Esophagus mucosa (tissue), 1 donor: ENCODE data around the gene TAAR2. TPM values are rescaled to one million over a fixed set of nuclear protein-coding genes. Genes with fewer than 3 reads are reported as not detected.
A peak's percentile ranks its signal among the peaks of the same experiment; 100 is the strongest.
"Not testable (repeated sequence)": the region's sequence is repeated elsewhere in the genome, so short reads cannot be mapped to it uniquely, and the experiment has no call there.

Experiments
- ATAC-seq: fragments of 200-7000 bp; cut with Tn5 transposase; one replicate; pipeline ENCODE4 v1.9.1; 2020
- total RNA-seq: library from RNA; stranded (reverse); gene quantifications from one replicate; pipeline ENCODE4 v1.2.4, GENCODE V29; 2023
- donor health status: DM: yes; HTN: yes; CAD: no.

Gene TAAR2
- total RNA-seq, 1 donor from 2014 or later = not detected

- no peak for ATAC-seq
Measured at GRCh38 chr6:132612449-132613108, 11.5 kb downstream of the TAAR2 start.

GRCh38 chr6:132611616-132612015 lies 12.5 kb downstream of the TAAR2 start:
- no peak for ATAC-seq

- no peak for ATAC-seq
Measured at GRCh38 chr6:132607544-132608233, 16.4 kb downstream of the TAAR2 start.

DNA sequence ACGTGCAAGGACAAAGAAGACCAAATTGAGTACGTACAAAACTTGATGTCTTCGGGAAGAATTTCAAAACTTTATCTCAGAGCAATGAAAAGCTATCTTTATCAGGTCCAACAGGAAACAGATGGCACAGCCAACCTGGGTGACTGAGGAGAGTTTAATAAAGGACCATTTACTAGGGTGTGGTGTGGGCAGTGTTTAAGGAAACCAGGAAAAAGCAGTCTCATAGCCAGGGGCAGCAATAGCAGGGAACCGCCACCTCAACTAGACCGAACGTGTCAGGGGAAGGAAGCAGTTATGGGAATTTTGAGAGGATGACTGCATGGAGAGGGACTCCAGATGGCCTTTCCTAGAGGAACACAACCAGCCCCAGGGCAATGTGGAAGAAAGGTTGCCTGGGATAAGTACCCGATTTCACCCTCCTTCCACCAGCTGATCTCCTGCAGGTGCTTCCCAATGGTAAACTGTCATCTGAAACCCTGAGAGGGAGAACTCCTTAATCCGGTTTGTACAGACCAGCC lies 19.4 kb downstream of the TAAR2 start:
- ATAC-seq = no peak

GRCh38 chr6:132600900-132601299 lies 23.2 kb downstream of the TAAR2 start:
- not testable (repeated sequence) for ATAC-seq

- ATAC-seq = peak; percentile 73
Measured at GRCh38 chr6:132598473-132598872, 25.6 kb downstream of the TAAR2 start.

- ATAC-seq = no peak
Measured at GRCh38 chr6:132596201-132596600, 27.9 kb downstream of the TAAR2 start.

DNA sequence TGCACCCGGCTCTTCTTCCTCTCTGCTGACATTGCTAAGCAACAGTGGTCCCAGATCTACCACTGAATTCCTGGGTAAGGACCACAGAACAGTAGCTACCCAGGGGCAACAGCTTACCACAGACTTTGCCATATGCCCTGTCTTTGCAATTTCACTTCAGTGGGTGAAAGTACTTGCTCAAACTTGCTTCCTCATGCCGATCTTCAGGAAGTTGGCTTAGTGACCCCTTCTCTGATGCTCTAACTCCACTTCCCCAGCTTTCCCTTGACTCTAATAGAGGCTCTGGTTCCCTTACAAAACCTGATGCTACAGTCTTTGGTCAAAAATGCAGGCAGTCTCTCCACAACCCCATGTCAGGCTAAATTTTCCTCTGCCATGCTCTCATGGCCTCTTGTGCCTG lies 31.2 kb downstream of the TAAR2 start:
- ATAC-seq = no peak

GRCh38 chr6:132590362-132590761 lies 33.7 kb downstream of the TAAR2 start:
- ATAC-seq = no peak

GRCh38 chr6:132589454-132589853 lies 34.6 kb downstream of the TAAR2 start, which contains the start of gene TAAR5:
TSS of gene TAAR5 (minus strand) at chr6:132589741. CDS start at chr6:132589686, 55 bp downstream.
- ATAC-seq = no peak

DNA sequence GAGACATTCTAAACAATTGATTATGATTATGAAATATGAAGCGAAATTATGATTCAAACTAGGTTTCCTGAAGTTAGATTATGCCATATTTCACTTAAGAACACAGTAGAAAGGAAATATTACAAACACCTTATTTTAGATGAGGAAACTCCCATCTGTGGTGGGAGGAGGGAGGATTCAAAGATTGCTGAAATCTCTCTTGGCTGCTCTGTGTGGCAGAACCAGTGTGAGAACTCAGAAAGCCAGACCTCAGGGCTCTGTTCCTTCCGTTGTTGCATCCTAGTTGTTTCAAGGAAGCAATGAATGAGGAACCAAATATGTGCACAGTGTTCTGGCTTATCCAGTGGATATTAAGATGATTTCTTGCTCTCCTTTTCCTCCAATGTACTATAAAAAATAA lies 36.7 kb downstream of the TAAR2 start:
- no peak for ATAC-seq

DNA sequence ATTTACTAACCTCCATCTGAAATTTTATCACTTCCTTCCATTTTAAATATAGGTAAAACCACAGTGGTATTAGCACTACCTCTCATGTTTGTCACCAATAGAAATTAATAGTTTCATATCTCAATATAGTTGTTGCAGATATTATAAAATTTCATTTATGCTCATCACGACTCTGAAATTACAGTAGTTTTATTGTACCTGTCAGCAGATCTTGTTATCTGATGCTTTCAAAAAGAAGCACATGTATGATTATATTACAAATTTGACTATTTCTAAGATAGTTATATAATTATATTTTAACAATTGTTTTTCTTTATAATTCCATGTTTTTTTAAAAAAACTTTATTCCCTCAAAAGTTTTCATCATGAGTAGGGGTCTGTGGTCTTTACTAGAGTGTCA lies 39.4 kb downstream of the TAAR2 start:
- ATAC-seq = no peak

- ATAC-seq = no peak
Measured at GRCh38 chr6:132571774-132572173, 52.3 kb downstream of the TAAR2 start.

- no peak for ATAC-seq
Measured at GRCh38 chr6:132570221-132570777, 53.8 kb downstream of the TAAR2 start, which contains the start of gene TAAR6. TSS of gene TAAR6 (plus strand) at chr6:132570322. CDS start at chr6:132570322, 0 bp downstream.

DNA sequence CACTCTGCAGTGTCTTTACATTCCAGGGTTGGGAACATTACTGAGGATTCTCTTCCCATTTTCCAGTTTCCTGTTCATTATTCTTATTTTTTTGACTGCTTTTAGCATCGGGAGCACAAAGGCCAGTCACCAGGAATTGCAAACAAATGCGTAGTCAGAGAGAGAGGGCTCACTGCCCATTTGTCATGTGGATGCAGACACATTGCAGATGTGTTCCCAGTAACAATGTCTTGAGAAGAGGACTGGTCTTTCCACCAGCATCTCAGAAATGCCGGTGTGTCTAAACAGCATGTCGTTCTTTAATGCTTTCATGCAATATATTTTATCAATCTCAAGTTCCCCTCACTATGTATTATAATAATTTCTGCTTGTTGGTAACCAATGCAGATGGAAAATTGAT lies 54.9 kb downstream of the TAAR2 start:
- ATAC-seq = no peak

GRCh38 chr6:132568611-132569010 lies 55.5 kb downstream of the TAAR2 start:
- no peak for ATAC-seq

DNA sequence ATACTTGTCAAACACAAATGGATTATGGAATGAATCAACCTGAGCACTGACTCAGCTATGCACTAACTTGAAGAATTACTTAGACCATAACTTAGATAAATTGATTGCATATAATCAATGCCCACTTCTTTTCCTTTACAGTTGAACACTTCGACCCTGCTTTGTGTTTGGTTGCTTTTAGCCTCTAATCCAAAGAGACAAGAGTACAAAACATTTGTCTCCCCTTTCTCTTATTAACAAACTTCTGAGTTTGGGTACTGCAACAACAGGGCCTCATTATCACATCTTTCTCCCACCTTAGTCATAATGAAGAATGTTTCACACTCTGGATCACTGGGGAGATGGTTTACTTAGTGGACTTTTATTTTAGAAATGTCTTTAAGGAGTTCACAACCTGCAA lies 56.5 kb downstream of the TAAR2 start:
- ATAC-seq = no peak

Other genes starting within 250 kb of the TAAR2 start
- gene MOXD1, start 222.8 kb downstream of the TAAR2 start, total RNA-seq = 31.4 TPM
- 38.3 TPM for gene STX7, start 111.2 kb downstream of the TAAR2 start, total RNA-seq
- not detected for gene TAAR9, start 86.0 kb downstream of the TAAR2 start, total RNA-seq
- not detected for gene TAAR8, start 71.6 kb downstream of the TAAR2 start, total RNA-seq
- not detected for gene TAAR6, start 54.0 kb downstream of the TAAR2 start, total RNA-seq
- not detected for gene TAAR5, start 34.5 kb downstream of the TAAR2 start, total RNA-seq
- gene TAAR1, start 34.9 kb upstream of the TAAR2 start, total RNA-seq = not detected
- gene VNN1, start 89.8 kb upstream of the TAAR2 start, total RNA-seq = 0.12 TPM
- gene VNN2, start 133.6 kb upstream of the TAAR2 start, total RNA-seq = 0.28 TPM
- gene SLC18B1, start 174.4 kb upstream of the TAAR2 start, total RNA-seq = 12.8 TPM
- 1,299 TPM for gene RPS12, start 190.3 kb upstream of the TAAR2 start, total RNA-seq